Stimulated activated CD4-positive, alpha-beta T cell treated with anti-CD3 and anti-CD28 coated beads, Interleukin-2, amount 100 ng/mL, for 48 hours (primary cell): ENCODE measurements around the gene FRMD3.

ENCODE experiments used
- DNase-seq, 2 donors: peaks; one replicate each; pipeline ENCODE4 v3.0.0-alpha.2; 2020

Gene FRMD3

GRCh38 chr9:83538172-83538889, at the start of gene FRMD3:
TSS of gene FRMD3 (minus strand) at chr9:83538401. CDS start at chr9:83538231, 170 bp downstream.
- peak in 1 of 2 donors; percentile 41 for DNase-seq

- DNase-seq = no peak
Observed at GRCh38 chr9:83584995-83585394, 46.8 kb upstream of the FRMD3 start.

GRCh38 chr9:83583151-83584014, 45.2 kb upstream of the FRMD3 start:
- peak; percentile 5 to 6 for DNase-seq

- no peak for DNase-seq
Observed at GRCh38 chr9:83582029-83582428, 43.8 kb upstream of the FRMD3 start.

GRCh38 chr9:83574482-83574881, 36.3 kb upstream of the FRMD3 start:
- no peak for DNase-seq

- no peak for DNase-seq
Observed at GRCh38 chr9:83572524-83572923, 34.3 kb upstream of the FRMD3 start.

- no peak for DNase-seq
Observed at GRCh38 chr9:83570359-83570758, 32.2 kb upstream of the FRMD3 start.

- DNase-seq = no peak
Observed at GRCh38 chr9:83569326-83569725, 31.1 kb upstream of the FRMD3 start.

- no peak for DNase-seq
Observed at GRCh38 chr9:83563360-83563759, 25.2 kb upstream of the FRMD3 start.

- DNase-seq = no peak
Observed at GRCh38 chr9:83560169-83560826, 22.1 kb upstream of the FRMD3 start.

- no peak for DNase-seq
Observed at GRCh38 chr9:83557771-83558170, 19.6 kb upstream of the FRMD3 start.

GRCh38 chr9:83557317-83557716, 19.1 kb upstream of the FRMD3 start:
- DNase-seq = no peak

- no peak for DNase-seq
Observed at GRCh38 chr9:83554278-83554677, 16.1 kb upstream of the FRMD3 start.

GRCh38 chr9:83544002-83544698, 5.9 kb upstream of the FRMD3 start:
- DNase-seq = no peak

- no peak for DNase-seq
Observed at GRCh38 chr9:83538890-83539238, 663 bp upstream of the FRMD3 start.

GRCh38 chr9:83537331-83538171, 650 bp downstream of the FRMD3 start:
- no peak for DNase-seq

- DNase-seq = no peak
Observed at GRCh38 chr9:83536332-83536731, 1.9 kb downstream of the FRMD3 start.

GRCh38 chr9:83535736-83536135, 2.5 kb downstream of the FRMD3 start:
- no peak for DNase-seq

- DNase-seq = no peak
Observed at GRCh38 chr9:83533296-83533695, 4.9 kb downstream of the FRMD3 start.

- DNase-seq = no peak
Observed at GRCh38 chr9:83526901-83527300, 11.3 kb downstream of the FRMD3 start.

GRCh38 chr9:83526211-83526610, 12.0 kb downstream of the FRMD3 start:
- DNase-seq = no peak

- DNase-seq = no peak
Observed at GRCh38 chr9:83523684-83524083, 14.5 kb downstream of the FRMD3 start.
